IPS-15b (cell line): ENCODE results near the gene PKP1.

ENCODE experiments used
- H3K27me3 ChIP-seq: one replicate; pipeline ENCODE4 v1.6.1; 2013; ENCODE audit warnings: low read length; ENCODE audit not compliant: control insufficient read depth, insufficient read depth
- H3K36me3 ChIP-seq: one replicate; pipeline ENCODE4 v1.6.1; 2013; ENCODE audit warnings: low read length; ENCODE audit not compliant: control insufficient read depth, insufficient read depth
- H3K4me1 ChIP-seq: one replicate; pipeline ENCODE4 v1.6.1; 2013; ENCODE audit warnings: mild to moderate bottlenecking, low read length; ENCODE audit not compliant: control insufficient read depth, insufficient read depth
- H3K4me3 ChIP-seq: one replicate; pipeline ENCODE4 v1.5.1; 2013; ENCODE audit warnings: low read depth, low read length
- H3K9ac ChIP-seq: one replicate; pipeline ENCODE4 v1.6.1; 2013; ENCODE audit warnings: low read depth, mild to moderate bottlenecking, low read length
- H3K9me3 ChIP-seq: one replicate; pipeline ENCODE4 v1.6.1; 2013; ENCODE audit warnings: mild to moderate bottlenecking, low read length; ENCODE audit not compliant: control insufficient read depth, insufficient read depth

The PKP1 gene

GRCh38 chr1:201302163-201303152 is 19.2 kb downstream of the PKP1 start:
- no peaks in the 10 kb centered on the region for H3K36me3 ChIP-seq
- no peaks in the 10 kb centered on the region for H3K4me1 ChIP-seq
- H3K27me3 ChIP-seq, result no peaks in the 10 kb centered on the region

DNA sequence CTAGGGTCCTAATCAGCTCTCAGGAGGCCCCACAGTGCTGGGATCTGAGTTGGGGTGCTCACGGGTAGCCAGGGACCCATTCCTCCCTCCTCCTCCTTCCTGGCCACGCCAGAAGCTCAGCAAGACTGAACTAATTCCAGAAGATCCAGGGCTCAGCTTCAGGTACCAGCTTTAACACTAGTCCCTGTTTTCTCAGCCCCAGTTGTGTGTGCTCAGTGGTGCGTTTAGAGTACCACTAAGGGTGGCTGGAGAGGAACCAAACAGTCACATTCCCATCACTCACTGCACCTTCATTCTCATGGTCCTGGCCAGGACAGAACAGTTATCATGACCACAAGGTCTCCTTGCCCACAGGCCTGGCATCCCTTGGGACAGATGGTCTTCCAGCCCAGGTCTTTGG is 20.8 kb downstream of the PKP1 start:
- H3K9me3 ChIP-seq, result no peaks in the 10 kb centered on the region
- no peak overlapping the region for H3K4me3 ChIP-seq
- no peaks in the 10 kb centered on the region for H3K4me1 ChIP-seq
- H3K27me3 ChIP-seq, result peaks cover 4% of the 10 kb centered on the region
- H3K9ac ChIP-seq, result no peak overlapping the region
- H3K36me3 ChIP-seq, result no peaks in the 10 kb centered on the region

More at GRCh38 chr1:201302163-201303152, 19.2 kb downstream of the PKP1 start:
- H3K9ac ChIP-seq, result no peak overlapping the region
- H3K4me3 ChIP-seq, result no peak overlapping the region
- H3K9me3 ChIP-seq, result no peaks in the 10 kb centered on the region

DNA sequence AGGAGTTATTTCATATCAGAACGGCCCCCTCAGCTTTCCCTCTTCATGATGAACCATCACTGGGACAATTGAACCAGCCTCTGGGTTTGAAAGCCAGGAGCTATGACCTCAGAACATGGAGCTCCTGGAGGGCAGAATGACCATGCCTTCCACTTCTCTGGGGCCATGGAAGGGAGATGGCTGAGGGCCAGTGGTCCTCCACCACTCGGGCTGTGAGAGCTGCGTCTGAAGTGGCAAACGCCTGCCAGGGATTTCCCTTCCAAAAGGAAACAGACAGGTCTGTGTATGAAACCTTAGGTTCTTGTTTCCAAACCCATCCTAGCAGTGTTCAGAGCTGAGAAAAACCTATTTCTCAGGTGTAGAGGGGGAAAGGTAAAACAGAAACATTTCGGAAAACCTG is 22.5 kb downstream of the PKP1 start:
- Histone ChIP-seq H3K4me1 (no peaks in the 10 kb centered on the region), H3K4me3 (no peak overlapping the region), H3K9ac (no peak overlapping the region), H3K27me3 (peaks cover 11% of the 10 kb centered on the region), H3K9me3 (no peaks in the 10 kb centered on the region), H3K36me3 (no peaks in the 10 kb centered on the region)

DNA sequence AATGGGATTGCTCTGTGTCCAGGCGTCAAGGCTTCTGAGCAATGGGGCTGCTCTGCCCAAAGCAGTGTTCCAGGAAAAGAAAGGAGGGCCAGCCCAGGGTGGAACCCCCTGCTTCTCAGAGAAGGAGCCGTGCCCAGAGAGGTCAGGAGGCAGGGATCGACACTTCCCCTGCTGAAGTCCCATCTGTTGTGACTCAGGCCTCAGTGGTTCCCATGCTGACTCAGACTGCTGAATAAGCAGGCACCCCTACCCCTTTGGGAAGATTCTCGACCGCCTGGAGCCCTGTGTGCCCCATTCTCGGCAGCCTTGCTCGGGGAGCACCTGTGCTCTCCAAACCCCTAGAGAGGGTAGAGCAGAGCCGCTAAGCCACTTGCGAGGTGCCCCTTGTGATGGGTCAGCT is 23.9 kb downstream of the PKP1 start:
- no peak overlapping the region for H3K4me3 ChIP-seq
- H3K36me3 ChIP-seq, result no peaks in the 10 kb centered on the region
- no peaks in the 10 kb centered on the region for H3K9me3 ChIP-seq
- H3K27me3 ChIP-seq, result peaks cover 11% of the 10 kb centered on the region
- no peaks in the 10 kb centered on the region for H3K4me1 ChIP-seq
- H3K9ac ChIP-seq, result no peak overlapping the region

DNA sequence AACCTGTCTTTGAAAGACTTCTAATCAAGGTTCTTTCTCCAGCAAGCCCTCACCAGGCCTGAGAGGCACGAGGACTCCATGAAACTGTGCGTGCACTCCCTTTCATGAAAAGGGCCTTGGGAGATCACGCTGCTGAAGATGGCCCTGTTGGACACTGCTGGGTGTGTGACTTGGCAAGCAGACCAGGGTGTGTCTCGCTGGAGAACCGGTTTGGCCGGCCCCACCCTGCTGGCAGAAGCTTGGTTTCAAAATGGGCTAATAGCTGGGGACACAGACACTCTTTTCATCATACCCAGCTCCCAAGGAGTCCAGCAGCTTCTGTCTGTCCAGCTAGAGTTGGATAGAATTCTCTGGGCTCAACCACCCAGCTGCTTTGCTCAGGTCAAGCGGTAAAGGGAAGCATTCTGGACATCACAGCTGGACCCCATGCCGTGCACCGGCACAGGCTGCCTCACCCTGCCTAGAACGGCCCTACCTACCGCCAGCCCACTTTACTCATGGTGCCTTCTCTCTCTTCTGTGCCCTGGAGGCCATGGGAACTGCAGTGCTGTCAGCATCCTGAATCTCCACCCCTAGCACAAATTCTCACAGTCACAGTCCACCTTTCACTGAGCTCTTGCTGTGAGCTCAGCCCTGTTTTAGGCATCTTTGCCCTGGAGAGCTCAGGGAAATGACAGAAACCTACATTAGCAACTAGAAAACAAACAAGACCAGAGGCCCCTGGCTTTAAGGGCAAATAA is 24.6 kb downstream of the PKP1 start:
- no peaks in the 10 kb centered on the region for H3K4me1 ChIP-seq
- peaks cover 11% of the 10 kb centered on the region for H3K27me3 ChIP-seq
- no peak overlapping the region for H3K4me3 ChIP-seq
- no peak overlapping the region for H3K9ac ChIP-seq
- no peaks in the 10 kb centered on the region for H3K9me3 ChIP-seq
- H3K36me3 ChIP-seq, result no peaks in the 10 kb centered on the region

GRCh38 chr1:201309416-201309815 is 26.1 kb downstream of the PKP1 start:
- Histone ChIP-seq H3K4me3 (no peak overlapping the region), H3K36me3 (no peaks in the 10 kb centered on the region), H3K9me3 (no peaks in the 10 kb centered on the region), H3K27me3 (peaks cover 11% of the 10 kb centered on the region), H3K9ac (no peak overlapping the region), H3K4me1 (peaks cover 4% of the 10 kb centered on the region)

DNA sequence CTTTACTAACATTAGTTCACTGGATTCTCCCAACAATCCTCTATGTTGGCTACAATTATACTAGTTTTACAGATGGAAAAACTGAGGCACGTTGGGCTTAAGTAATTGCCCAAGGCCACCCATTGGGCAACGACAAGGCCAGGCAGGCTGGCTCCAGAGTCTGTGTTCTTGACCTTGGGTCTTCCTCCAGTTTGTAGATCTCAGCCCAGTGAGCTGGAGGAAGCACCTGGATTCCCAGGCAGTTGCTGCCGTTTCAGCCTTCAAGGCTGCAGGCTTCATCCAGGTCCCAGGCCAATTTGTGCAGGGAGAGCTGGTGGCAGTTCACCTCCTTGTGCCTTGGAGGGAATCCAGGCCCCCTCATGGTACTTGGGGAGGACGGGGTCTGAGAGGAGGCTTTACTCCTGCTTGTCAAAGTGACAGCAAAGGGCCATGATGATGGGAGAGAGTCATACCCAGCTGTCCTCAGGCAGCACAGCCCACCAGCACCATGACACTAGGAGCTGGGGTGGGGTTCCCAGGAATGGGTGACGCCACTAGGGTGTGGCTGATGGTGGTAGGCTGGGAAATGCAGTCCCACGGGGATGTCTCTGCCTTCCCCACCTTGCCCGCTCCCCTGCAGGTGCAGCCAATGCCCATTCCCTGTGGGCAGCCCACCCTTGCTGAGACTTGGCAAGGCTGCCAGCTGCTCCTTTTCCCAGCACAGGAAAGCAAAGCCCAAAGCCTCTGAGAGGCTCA is 27.1 kb downstream of the PKP1 start:
- no peak overlapping the region for H3K4me3 ChIP-seq

GRCh38 chr1:201310986-201311355 is 27.7 kb downstream of the PKP1 start:
- Histone ChIP-seq H3K9me3 (no peaks in the 10 kb centered on the region), H3K27me3 (peaks cover 11% of the 10 kb centered on the region), H3K4me1 (peaks cover 4% of the 10 kb centered on the region), H3K36me3 (no peaks in the 10 kb centered on the region), H3K9ac (no peak overlapping the region), H3K4me3 (no peak overlapping the region)

More for the DNA sequence above, 27.1 kb downstream of the PKP1 start:
- Histone ChIP-seq H3K9ac (no peak overlapping the region), H3K36me3 (no peaks in the 10 kb centered on the region), H3K27me3 (peaks cover 11% of the 10 kb centered on the region), H3K4me1 (peaks cover 4% of the 10 kb centered on the region), H3K9me3 (no peaks in the 10 kb centered on the region)

DNA sequence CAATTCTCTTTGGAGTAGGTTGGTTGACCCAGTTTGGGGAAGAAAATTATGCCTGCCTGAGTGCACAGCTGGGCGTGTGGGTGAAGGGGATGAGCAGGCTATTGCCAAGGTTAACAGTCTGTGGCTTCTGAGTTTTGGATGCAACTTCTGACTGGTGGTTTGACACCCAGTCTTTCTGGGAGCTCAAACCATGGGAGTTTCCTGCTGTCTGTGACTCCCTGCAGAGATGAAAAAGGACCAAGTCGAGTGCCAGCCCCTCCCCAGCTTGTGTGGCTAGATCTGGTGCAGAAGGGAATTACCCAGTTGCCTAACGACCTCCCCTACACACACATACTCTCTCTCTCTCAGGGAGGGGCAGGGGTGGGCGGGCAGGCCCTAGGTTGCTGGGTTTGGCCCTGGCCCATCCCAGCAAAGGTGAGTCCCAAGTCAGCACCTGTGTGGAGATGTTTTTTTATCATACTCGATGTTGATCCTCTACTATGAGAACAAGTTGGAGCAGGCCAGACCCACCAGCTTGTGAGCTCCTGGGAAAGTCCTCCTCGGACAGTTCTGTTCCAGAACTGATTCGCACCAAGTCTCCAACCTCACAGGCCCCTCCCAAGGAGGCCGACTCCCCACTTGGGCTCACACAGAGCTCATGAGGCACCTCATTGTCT is 28.2 kb downstream of the PKP1 start:
- Histone ChIP-seq H3K4me1 (peaks cover 4% of the 10 kb centered on the region), H3K9ac (no peak overlapping the region), H3K27me3 (peaks cover 11% of the 10 kb centered on the region), H3K36me3 (no peaks in the 10 kb centered on the region), H3K4me3 (no peak overlapping the region), H3K9me3 (no peaks in the 10 kb centered on the region)

DNA sequence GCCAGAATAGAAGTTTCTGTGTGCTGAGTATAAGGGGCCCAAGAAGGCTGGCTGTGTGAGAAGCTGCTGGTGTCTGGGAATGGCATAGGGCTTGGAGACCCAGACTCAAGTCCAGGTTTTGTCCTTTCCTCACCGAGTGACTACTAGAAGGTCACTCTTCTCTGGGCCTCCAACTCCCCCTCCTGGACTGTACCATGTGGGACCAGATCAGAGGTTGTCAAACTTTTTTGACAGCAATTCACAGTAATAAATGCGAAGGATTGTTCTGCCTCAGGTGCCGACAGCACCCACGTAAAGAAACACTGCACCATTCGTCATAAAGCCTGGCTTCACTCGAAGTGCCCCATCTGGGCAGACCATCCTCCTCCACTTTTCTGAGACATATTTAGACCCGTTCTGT is 29.0 kb downstream of the PKP1 start:
- H3K36me3 ChIP-seq, result no peaks in the 10 kb centered on the region
- no peaks in the 10 kb centered on the region for H3K9me3 ChIP-seq
- H3K4me1 ChIP-seq, result peaks cover 4% of the 10 kb centered on the region
- peaks cover 11% of the 10 kb centered on the region for H3K27me3 ChIP-seq
- H3K4me3 ChIP-seq, result no peak overlapping the region
- H3K9ac ChIP-seq, result no peak overlapping the region

DNA sequence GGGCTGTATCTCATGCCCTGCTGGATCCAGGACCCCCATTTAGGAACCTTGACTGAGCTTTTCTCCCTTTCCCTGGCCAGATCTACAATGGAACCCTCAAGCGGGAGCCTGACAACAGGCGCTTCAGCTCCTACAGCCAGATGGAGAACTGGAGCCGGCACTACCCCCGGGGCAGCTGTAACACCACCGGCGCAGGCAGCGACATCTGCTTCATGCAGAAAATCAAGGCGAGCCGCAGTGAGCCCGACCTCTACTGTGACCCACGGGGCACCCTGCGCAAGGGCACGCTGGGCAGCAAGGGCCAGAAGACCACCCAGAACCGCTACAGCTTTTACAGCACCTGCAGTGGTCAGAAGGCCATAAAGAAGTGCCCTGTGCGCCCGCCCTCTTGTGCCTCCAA is 29.8 kb downstream of the PKP1 start:
- no peaks in the 10 kb centered on the region for H3K36me3 ChIP-seq
- peaks cover 11% of the 10 kb centered on the region for H3K27me3 ChIP-seq
- no peak overlapping the region for H3K9ac ChIP-seq
- H3K9me3 ChIP-seq, result no peaks in the 10 kb centered on the region
- no peak overlapping the region for H3K4me3 ChIP-seq
- peaks cover 4% of the 10 kb centered on the region for H3K4me1 ChIP-seq
